ENCODE results near the gene JAZF1. TPM values are rescaled to one million over a fixed set of nuclear protein-coding genes. Genes with fewer than 3 reads are reported as not detected.

Gene JAZF1
- total and polyA plus RNA-seq, 2 experiments from 2014 or later, result 13.8 to 19.6 TPM

DNA sequence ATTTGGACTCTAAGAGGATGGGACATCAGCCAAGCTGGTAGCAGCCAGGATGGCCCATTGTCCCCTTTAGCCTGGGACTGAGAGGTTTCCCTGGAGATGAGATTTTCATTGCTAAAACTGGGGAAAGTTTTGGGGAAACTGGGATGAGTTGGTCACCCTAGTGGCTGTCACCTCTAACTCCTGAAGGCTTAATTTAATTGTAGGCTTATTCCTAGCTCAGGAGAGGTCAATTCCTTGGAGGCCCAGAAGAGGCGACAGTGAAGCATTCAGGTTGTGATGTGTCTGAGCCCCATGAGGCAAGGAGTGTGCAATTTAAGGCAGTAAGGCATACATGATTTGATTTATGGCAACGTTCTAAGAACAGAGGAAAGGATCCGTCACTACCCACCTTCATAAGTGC lies 24.9 kb upstream of the JAZF1 start:
- H3K27me3 ChIP-seq (replicated peaks; ENCODE audit: insufficient read depth), result no peaks in the 10 kb centered on the region
- no peaks in the 10 kb centered on the region for H3K79me2 ChIP-seq (ENCODE audit: insufficient read depth)
- H3K9me3 ChIP-seq (ENCODE audit: low read depth), result no peaks in the 10 kb centered on the region
- no peak overlapping the region for H3K4me2 ChIP-seq (ENCODE audit: unreplicated experiment)
- H3K36me3 ChIP-seq (ENCODE audit: low read depth), result no peaks in the 10 kb centered on the region
- no peak for DNase-seq
- no peak overlapping the region for H2AFZ ChIP-seq
- no peak for TF ChIP-seq EZH2 (IDR thresholded peaks at IDR 0.05; ENCODE audit: insufficient read depth, poor library complexity, severe bottlenecking)
- H3K9me2 ChIP-seq (ENCODE audit: insufficient read depth), result no peaks in the 10 kb centered on the region
- H3K4me1 ChIP-seq (ENCODE audit: insufficient read depth), result peaks cover 10% of the 10 kb centered on the region
- H3F3A ChIP-seq (ENCODE audit: insufficient read depth), result no peaks in the 10 kb centered on the region
- no peak overlapping the region for H3K9ac ChIP-seq
- no peaks in the 10 kb centered on the region for H4K20me1 ChIP-seq (ENCODE audit: insufficient read depth)
- no peak overlapping the region for H3K4me3 ChIP-seq
- 81 to 85% methylated on average over 3 of the region's 3 CpGs for WGBS, 2 experiments (ENCODE audit: low coverage in 1 of 2, low lambda C conversion rate in 2 of 2, missing lambda C conversion rate in 2 of 2)
- in situ Hi-C loops (cut with MboI), result no loop called here
- no peak overlapping the region for H3K27ac ChIP-seq

DNA sequence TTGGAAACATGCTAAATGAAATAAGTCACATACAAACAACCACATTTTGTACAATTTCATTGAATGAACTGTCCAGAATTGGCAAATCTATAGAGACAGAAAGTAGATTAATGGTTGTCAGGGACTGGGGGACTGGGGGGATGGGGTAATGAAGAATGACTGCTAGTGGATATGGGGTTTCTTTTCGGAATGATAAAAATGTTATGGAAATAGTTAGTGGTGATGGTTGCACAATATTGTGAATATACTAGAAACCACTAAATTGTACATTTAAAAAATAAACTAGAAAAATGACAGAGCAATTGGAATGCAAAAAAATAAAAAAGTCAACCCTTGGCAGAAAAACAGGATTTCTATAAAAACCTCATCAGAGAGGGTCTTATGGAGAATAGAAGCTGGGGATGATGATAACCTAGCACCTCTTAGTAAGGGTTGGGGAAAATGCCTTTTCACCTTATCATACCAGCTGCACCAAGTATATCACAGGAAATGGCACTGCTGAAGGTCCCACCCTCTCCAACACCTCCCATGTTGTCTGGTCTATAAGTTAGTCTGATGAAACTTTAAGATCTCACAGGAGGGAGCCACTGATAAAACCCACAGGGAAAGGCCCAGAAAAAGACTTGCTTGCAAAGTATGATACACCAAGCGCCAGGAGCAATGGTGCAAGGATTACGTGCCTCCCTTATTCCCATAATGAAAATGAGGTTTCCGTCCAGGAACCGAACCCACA lies 23.1 kb upstream of the JAZF1 start:
- H3K79me2 ChIP-seq (ENCODE audit: insufficient read depth), result no peaks in the 10 kb centered on the region
- in situ Hi-C loops (cut with MboI), result no loop called here
- no peaks in the 10 kb centered on the region for H3K27me3 ChIP-seq (replicated peaks; ENCODE audit: insufficient read depth)
- 85 to 86% methylated on average over 5 of the region's 5 CpGs for WGBS, 2 experiments (ENCODE audit: low coverage in 1 of 2, low lambda C conversion rate in 2 of 2, missing lambda C conversion rate in 2 of 2)
- no peaks in the 10 kb centered on the region for H3K9me2 ChIP-seq (ENCODE audit: insufficient read depth)
- H3K4me1 ChIP-seq (ENCODE audit: insufficient read depth), result peaks cover 10% of the 10 kb centered on the region
- no peaks in the 10 kb centered on the region for H3K36me3 ChIP-seq (ENCODE audit: low read depth)
- H2AFZ ChIP-seq, result no peak overlapping the region
- H3K27ac ChIP-seq, result no peak overlapping the region
- TF ChIP-seq EZH2phosphoT487 (IDR thresholded peaks at IDR 0.05; ENCODE audit: insufficient read depth, low read depth) (no peak), EZH2 (IDR thresholded peaks at IDR 0.05; ENCODE audit: insufficient read depth, poor library complexity, severe bottlenecking) (no peak)
- no peaks in the 10 kb centered on the region for H3K9me3 ChIP-seq (ENCODE audit: low read depth)
- no peak overlapping the region for H3K4me2 ChIP-seq (ENCODE audit: unreplicated experiment)
- no peak overlapping the region for H3K4me3 ChIP-seq
- H3K9ac ChIP-seq, result no peak overlapping the region
- DNase-seq, result peak; percentile 33
- no peaks in the 10 kb centered on the region for H4K20me1 ChIP-seq (ENCODE audit: insufficient read depth)
- H3F3A ChIP-seq (ENCODE audit: insufficient read depth), result no peaks in the 10 kb centered on the region

DNA sequence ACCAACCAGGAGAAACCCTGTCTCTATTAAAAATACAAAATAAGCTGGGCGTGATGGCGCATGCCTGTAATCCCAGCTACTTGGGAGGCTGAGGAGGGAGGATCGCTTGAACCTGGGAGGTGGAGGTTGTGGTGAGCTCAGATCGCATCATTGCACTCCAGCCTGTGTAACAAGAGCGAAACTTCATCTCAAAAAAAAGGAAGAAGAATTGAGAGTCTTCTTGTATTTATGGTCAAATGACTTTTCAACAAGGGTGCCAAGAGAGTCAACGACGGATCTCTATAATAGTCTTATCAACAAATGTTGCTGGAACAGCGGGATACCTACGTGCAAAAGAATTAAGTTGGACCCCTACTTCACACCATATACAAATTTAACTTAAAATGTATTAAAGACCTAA lies 21.6 kb upstream of the JAZF1 start:
- Histone ChIP-seq H3K4me2 (ENCODE audit: unreplicated experiment) (no peak overlapping the region), H2AFZ (no peak overlapping the region), H3K9me2 (ENCODE audit: insufficient read depth) (no peaks in the 10 kb centered on the region), H3K27me3 (replicated peaks; ENCODE audit: insufficient read depth) (no peaks in the 10 kb centered on the region), H3K4me1 (ENCODE audit: insufficient read depth) (peaks cover 10% of the 10 kb centered on the region), H3K36me3 (ENCODE audit: low read depth) (no peaks in the 10 kb centered on the region), H3K27ac (no peak overlapping the region), H3K4me3 (no peak overlapping the region), H3K79me2 (ENCODE audit: insufficient read depth) (no peaks in the 10 kb centered on the region), H3K9ac (no peak overlapping the region), H3K9me3 (ENCODE audit: low read depth) (no peaks in the 10 kb centered on the region), H3F3A (ENCODE audit: insufficient read depth) (no peaks in the 10 kb centered on the region), H4K20me1 (ENCODE audit: insufficient read depth) (no peaks in the 10 kb centered on the region)
- DNase-seq, result no peak
- in situ Hi-C loops (cut with MboI), result no loop called here
- 92% methylated on average over 9 of the region's 9 CpGs for WGBS, 2 experiments (ENCODE audit: low coverage in 1 of 2, low lambda C conversion rate in 2 of 2, missing lambda C conversion rate in 2 of 2)
- TF ChIP-seq EZH2phosphoT487 (IDR thresholded peaks at IDR 0.05; ENCODE audit: insufficient read depth, low read depth) (no peak), EZH2 (IDR thresholded peaks at IDR 0.05; ENCODE audit: insufficient read depth, poor library complexity, severe bottlenecking) (no peak)

DNA sequence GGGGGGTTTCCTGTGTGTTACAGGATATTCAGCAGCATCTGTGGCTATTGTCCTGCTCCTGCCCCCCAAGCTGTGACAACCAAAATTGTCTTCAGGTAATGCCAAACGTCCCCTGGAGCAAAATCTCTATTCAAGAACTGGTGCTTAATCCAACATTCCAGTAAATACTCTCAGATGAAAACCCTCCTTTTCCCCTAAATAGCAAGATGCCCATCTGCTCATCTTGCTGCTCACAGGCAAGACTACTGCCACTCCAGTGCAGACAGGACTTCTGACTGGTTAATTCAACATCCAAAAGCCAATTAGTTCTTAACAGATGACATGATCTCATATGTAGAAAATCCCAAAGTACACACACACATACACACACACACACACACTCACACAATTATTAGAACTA lies 20.5 kb upstream of the JAZF1 start:
- no peaks in the 10 kb centered on the region for H3K9me3 ChIP-seq (ENCODE audit: low read depth)
- DNase-seq, result no peak
- H3K27ac ChIP-seq, result no peak overlapping the region
- in situ Hi-C loops (cut with MboI), result no loop called here
- no peaks in the 10 kb centered on the region for H3K36me3 ChIP-seq (ENCODE audit: low read depth)
- no peaks in the 10 kb centered on the region for H3K79me2 ChIP-seq (ENCODE audit: insufficient read depth)
- no peak overlapping the region for H3K9ac ChIP-seq
- TF ChIP-seq EZH2 (IDR thresholded peaks at IDR 0.05; ENCODE audit: insufficient read depth, poor library complexity, severe bottlenecking) (no peak), EZH2phosphoT487 (IDR thresholded peaks at IDR 0.05; ENCODE audit: insufficient read depth, low read depth) (no peak)
- H3K4me2 ChIP-seq (ENCODE audit: unreplicated experiment), result no peak overlapping the region
- 45 to 58% methylated on average over 1 of the region's 1 CpG for WGBS, 2 experiments (ENCODE audit: low coverage in 1 of 2, low lambda C conversion rate in 2 of 2, missing lambda C conversion rate in 2 of 2)
- H4K20me1 ChIP-seq (ENCODE audit: insufficient read depth), result no peaks in the 10 kb centered on the region
- no peaks in the 10 kb centered on the region for H3K9me2 ChIP-seq (ENCODE audit: insufficient read depth)
- H3F3A ChIP-seq (ENCODE audit: insufficient read depth), result no peaks in the 10 kb centered on the region
- H3K27me3 ChIP-seq (replicated peaks; ENCODE audit: insufficient read depth), result no peaks in the 10 kb centered on the region
- no peak overlapping the region for H2AFZ ChIP-seq
- H3K4me1 ChIP-seq (ENCODE audit: insufficient read depth), result peaks cover 10% of the 10 kb centered on the region
- H3K4me3 ChIP-seq, result no peak overlapping the region

Measured in GM23248 (cell line).